Epithelial cell of proximal tubule (primary cell): ENCODE results near the gene CNTN5. TPM values are rescaled to one million over a fixed set of nuclear protein-coding genes. Genes with fewer than 3 reads are reported as not detected.
"Not testable (repeated sequence)": the region's sequence is repeated elsewhere in the genome, so short reads cannot be mapped to it uniquely, and the experiment has no call there.

Experiments
- DNase-seq: peaks from one replicate; pipeline ENCODE4 v3.0.0-alpha.2; 2011; ENCODE audit warnings: low read depth
- H3K4me3 ChIP-seq: 2 replicates; pipeline ENCODE4 v1.5.1; 2011; ENCODE audit warnings: low read depth, mild to moderate bottlenecking, low read length
- CTCF ChIP-seq: conservative IDR thresholded peaks from 2 replicates; pipeline ENCODE4 v1.5.1; 2012; ENCODE audit warnings: low read depth, mild to moderate bottlenecking, low read length
- total RNA-seq: library from RNA; depleted of rRNA; stranded (reverse); fragments of >200 nt; gene quantifications from 2 replicates; pipeline ENCODE4 v1.2.3, GENCODE V29; 2015

The CNTN5 gene
- total RNA-seq, 1 donor from 2014 or later = not detected

- no peak for TF ChIP-seq CTCF
- no peak overlapping the region for H3K4me3 ChIP-seq
- DNase-seq = no peak
Observed at GRCh38 chr11:99098751-99099150, 78.0 kb downstream of the CNTN5 start.

- TF ChIP-seq CTCF = no peak
- DNase-seq = no peak
- H3K4me3 ChIP-seq = no peak overlapping the region
Observed at GRCh38 chr11:99117603-99118002, 96.9 kb downstream of the CNTN5 start.

GRCh38 chr11:99133862-99134261 lies 113.1 kb downstream of the CNTN5 start:
- DNase-seq, H3K4me3 ChIP-seq: not testable (repeated sequence)

- TF ChIP-seq CTCF = no peak
- H3K4me3 ChIP-seq = no peak overlapping the region
- no peak for DNase-seq
Observed at GRCh38 chr11:99135508-99135907, 114.8 kb downstream of the CNTN5 start.

- H3K4me3 ChIP-seq = no peak overlapping the region
- TF ChIP-seq CTCF = no peak
- DNase-seq = no peak
Observed at GRCh38 chr11:99142237-99142636, 121.5 kb downstream of the CNTN5 start.

GRCh38 chr11:99148352-99148751 lies 127.6 kb downstream of the CNTN5 start:
- no peak for DNase-seq
- no peak overlapping the region for H3K4me3 ChIP-seq
- no peak for TF ChIP-seq CTCF

GRCh38 chr11:99154277-99154676 lies 133.5 kb downstream of the CNTN5 start:
- no peak overlapping the region for H3K4me3 ChIP-seq
- no peak for DNase-seq
- no peak for TF ChIP-seq CTCF

- DNase-seq = no peak
- no peak for TF ChIP-seq CTCF
- H3K4me3 ChIP-seq = no peak overlapping the region
Observed at GRCh38 chr11:99160447-99160846, 139.7 kb downstream of the CNTN5 start.
